DMS114 treated with DMSO at 0.1 percent for 48 hours (cell line): ENCODE measurements around the gene ZNF646.
"Not testable (repeated sequence)": the region's sequence is repeated elsewhere in the genome, so short reads cannot be mapped to it uniquely, and the experiment has no call there.

Source experiments
- DNase-seq: peaks from one replicate; lab custom pipeline; 2025; ENCODE audit not compliant: unreplicated experiment; lab: John Stamatoyannopoulos, UW

ZNF646 gene

DNA sequence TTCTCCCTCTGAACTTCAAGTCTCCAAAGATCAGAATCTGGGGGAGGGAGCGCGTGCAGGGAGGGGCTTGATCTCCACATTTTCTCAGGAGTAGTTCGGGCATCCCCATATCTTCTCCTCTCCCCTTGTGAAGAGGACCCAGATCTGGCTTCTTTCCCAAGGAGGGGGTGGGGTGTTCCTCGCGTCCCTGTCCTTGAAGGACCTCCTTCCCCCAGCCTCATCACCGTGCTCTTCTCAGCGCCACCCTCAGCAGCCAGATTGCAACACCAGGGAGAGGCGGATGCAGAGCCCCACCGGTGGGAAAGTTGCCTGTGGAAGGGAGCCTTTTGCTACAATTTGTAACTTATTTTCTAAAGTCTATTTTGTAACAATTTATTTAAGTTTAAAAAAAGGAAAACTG is 8.9 kb downstream of the ZNF646 start:
- DNase-seq = no peak

- DNase-seq = no peak
Measured at GRCh38 chr16:31083556-31083955, 9.3 kb downstream of the ZNF646 start.

GRCh38 chr16:31083981-31084380 is 9.8 kb downstream of the ZNF646 start:
- no peak for DNase-seq

DNA sequence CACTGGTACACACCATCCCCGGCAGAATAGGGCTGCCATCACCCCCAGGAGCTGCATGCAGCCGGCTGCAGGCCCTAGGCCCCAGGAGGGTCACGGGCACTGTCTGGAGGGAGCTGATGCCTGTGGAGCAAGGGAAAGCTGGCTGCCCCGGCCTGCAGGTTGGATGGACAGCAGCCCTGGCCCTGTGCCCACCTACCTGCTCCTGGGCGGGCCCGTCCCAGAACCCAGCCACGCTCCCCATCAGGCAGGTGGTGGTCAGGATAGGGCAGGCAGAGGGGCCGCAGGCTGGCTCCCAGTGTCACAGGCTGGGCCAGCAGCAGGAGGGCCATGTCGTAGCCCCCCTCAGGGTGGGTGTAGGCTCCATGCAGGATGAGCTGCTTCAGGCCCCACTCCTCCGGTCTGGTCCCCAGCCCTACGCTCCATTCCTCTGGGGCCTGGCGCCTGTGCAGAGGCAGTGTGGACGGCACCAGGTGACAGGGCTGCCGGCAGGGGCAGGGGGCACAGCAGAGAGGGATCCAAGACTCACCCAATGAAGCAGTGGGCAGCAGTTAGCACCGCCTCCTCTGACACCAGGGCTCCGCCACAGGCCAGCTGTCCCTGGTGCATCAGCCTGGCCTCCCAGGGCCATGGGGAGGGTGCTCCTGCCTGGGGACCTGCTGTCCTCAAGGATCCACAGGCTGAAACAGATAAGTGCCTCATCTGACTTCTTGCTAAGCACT is 10.5 kb downstream of the ZNF646 start:
- DNase-seq = no peak

DNA sequence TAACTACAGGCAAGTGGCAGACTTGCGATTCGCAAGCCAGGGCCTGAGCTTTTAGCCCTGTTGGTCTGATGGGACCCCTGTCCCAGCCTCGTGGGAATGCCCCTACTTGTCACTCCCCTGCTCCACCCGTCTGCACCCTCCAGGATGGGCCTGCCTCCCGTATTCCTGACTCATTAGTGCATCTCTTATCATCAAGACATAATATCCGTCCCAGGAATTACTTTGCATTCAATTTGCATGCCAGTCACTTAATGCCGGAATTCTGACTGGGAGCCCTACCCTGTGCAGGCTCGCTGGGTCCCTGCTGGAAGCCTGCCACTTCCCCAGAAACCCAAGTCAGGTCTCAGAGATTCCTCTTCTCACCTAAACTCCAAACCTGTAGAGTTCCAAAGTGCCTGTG is 11.2 kb downstream of the ZNF646 start:
- no peak for DNase-seq

DNA sequence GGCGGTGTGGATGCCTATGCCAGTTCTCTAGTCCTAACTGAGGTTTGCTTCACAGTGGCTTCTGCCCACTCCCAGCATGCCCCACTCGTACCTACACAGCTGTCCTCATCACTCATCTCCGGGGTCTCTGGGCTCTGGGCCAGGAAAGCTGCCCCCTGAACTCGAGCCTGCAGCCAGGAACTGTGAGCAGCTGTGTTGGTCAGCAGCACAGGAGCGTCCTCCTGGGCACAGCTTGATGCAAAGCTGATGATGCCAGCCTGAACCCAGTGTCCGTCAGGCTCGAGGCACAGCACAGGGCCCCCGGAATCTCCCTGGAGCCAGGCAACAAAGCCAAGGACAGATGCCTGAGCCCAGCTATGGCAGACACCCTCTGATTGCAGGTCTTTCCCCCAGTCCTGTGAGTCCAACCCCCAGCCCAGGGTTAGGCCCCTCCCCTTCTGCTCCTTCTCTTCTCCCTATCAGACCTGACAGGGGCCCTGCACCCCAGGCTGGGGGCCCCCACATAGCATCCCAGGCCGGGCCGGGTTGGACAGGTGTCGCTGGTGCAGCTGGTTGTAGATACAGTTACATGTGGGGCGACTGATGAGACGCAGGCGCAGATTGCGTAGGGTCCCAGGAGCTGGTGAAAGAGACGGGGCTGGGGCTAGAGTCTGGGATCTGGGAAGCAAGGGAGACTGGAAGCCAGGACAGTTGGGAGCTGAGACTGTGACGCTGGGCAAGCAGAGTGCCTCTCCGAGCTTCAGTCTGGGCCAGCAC is 11.8 kb downstream of the ZNF646 start:
- DNase-seq = no peak

- no peak for DNase-seq
Measured at GRCh38 chr16:31086629-31086906, 12.3 kb downstream of the ZNF646 start.

GRCh38 chr16:31087481-31087880 is 13.3 kb downstream of the ZNF646 start:
- no peak for DNase-seq

DNA sequence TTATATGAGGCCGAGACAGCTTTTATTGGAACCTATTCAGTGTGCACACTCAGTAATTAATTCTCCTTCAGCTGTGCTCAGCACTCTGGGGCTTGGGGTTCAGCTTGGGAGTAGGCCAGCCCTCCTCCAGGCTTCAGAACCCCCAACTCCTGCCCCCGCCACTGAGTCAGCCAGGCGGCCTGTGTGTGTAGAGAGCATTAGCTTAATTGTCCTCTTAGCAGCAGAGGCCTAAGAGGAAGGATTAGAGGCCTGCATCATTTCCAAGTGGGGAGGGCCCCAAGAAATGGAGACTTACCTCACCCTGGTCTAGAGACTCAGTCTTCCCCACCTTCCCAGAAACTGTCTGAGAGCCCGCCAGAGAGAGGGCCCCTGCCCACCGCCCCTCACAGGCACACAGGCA is 13.7 kb downstream of the ZNF646 start:
- no peak for DNase-seq

DNA sequence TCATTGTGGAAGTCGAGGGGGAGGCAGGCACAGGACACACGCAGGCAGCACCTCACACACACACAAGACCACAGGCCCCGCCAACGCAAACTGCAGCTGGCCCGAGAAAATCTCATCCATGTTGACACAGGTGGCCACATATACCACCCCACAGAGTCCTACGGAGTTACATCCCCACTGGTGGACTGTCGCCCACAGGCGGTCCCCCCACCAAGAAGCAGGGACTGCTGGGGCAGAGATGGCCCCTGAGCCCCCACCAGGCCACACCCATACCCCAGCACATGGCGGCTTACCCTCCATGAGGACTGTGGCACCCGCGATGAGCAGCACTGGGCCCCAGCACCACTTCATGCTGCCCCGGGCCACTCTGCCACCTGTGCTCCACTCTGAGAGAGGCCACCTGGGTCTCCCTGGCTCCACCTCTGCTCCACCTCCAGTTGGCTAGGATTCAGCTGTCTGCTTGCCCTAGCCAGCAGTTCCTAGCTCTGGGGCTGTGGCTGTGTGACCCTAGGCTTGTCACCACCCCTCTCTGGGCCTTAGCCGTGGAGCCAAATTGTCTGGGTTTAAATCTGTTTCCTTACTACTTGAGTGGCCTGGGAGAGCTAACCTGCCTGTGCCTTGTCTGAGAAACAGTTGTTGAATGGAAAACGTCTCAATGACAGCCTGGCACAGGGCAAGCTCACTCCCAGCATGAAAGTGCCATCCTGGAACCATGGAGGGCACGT is 14.4 kb downstream of the ZNF646 start, which contains the start of gene PRSS53:
Gene PRSS53 (minus strand): TSS at position 485 of the 725 bp plus-strand sequence. CDS start 134 bp downstream, at position 351.
- DNase-seq = no peak

- DNase-seq = no peak
Measured at GRCh38 chr16:31089199-31089598, 15.0 kb downstream of the ZNF646 start.

DNA sequence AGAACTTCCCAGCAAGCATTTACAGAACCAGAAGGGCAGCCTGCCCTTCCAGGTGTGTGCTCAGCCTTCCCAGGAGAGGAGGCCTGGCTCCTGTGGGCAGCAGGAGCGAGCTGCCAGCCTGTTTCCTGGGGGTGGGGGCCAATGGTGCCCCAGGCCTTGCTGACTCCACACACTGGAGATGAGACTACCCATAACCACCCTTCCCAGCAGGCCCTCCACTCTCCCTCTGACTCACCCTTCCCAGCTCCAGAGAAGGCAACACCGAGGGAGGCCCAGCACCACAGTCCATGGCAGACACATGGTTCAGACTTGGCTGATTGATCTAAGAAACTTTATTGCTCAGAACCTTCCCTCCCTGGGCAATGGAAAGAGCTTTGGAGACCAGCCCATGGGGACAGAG is 16.3 kb downstream of the ZNF646 start:
- DNase-seq = no peak

DNA sequence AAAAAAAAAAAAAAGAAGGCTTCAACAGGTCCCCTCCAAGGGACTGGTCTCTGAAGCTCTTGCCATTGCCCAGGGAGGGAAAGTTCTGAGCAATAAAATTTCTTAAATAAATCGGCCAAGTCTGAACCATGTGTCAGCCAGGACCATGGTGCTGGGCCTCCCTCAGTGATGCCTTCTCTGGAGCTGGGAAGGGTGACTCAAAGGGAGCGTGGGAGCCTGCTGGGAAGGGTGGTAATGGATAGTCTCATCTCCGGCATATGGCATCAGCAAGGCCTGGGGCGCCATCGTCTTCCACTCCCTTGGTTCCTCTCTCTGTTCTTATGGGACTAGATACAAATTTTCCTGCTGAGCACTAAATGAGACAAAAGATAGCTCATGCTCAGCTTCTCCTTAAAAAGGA is 18.1 kb downstream of the ZNF646 start:
- DNase-seq = no peak

GRCh38 chr16:31093132-31093703 is 19.0 kb downstream of the ZNF646 start:
- no peak for DNase-seq

DNA sequence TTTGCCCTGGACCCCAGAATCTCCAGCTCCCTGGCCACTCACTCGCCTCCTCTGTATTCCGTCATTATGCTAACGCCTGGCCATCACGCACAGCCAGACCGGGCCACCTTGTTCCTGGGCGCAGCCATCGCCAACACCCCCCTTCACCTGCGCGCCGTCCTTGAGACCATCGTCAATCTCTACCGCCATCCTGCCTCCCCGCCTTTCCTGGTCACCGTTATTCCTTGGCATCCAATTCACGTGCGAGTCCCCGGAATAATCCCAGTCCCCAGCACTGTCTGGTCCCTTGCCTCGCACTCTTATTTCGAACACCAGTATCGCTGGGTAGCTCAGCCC is 19.8 kb downstream of the ZNF646 start:
- no peak for DNase-seq

- DNase-seq = peak; percentile 95
Measured at GRCh38 chr16:31094424-31095120, 20.4 kb downstream of the ZNF646 start, which contains the start of gene VKORC1. TSS of gene VKORC1 (minus strand) at chr16:31094797. CDS start at chr16:31094729, 68 bp downstream.

- DNase-seq = no peak
Measured at GRCh38 chr16:31099860-31100638, 25.8 kb downstream of the ZNF646 start.

GRCh38 chr16:31100876-31101641 is 26.8 kb downstream of the ZNF646 start:
- not testable (repeated sequence) for DNase-seq

- DNase-seq = no peak
Measured at GRCh38 chr16:31105677-31106213, 31.5 kb downstream of the ZNF646 start.
